HUDEP-2 (cell line): Measurements from ENCODE around the gene CELF2.

Source experiments
- DNase-seq, 76 experiments: peaks; one replicate each; lab custom pipeline; 2025; ENCODE audit not compliant: unreplicated experiment in 76 of 76; lab: John Stamatoyannopoulos, UW

The CELF2 gene

DNA sequence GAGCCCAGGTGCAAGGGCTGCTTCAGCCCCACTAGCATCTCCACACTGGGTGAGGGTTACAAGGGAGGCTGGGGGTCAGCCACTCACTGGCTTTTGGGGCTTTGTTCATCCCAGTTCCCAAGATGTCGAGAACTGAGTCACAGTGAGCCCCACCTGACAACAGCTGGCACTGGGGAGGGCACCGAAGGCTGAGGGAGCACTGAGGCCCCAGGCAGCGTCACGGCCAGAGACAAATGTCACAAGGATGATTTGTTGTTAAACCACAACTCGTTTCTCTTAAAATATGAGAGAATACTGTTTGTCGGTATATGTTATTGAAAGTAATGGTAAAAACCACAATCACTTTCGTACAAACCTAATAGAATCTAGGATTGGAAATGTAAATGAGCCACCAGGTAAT is 219.9 kb downstream of the CELF2 start:
- no peak for DNase-seq

DNA sequence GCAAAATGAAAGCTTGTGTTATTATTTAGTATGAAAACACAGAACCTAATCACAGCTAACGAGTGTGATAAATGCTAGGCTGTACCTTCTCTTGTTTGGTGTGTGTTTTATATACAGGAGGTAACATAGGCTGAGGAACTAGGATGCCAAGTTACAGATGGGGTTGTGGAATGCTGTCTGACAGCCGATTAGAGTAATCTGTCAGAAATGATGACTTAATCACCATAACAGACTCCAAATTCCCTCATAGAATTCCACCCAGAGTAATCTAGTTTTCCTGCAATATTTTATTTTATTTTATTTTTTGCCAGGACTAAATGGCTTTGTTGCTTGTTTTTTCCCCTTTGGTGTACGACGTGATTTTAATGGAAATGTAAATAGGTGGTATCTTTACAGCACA is 221.2 kb downstream of the CELF2 start:
- no peak for DNase-seq

DNA sequence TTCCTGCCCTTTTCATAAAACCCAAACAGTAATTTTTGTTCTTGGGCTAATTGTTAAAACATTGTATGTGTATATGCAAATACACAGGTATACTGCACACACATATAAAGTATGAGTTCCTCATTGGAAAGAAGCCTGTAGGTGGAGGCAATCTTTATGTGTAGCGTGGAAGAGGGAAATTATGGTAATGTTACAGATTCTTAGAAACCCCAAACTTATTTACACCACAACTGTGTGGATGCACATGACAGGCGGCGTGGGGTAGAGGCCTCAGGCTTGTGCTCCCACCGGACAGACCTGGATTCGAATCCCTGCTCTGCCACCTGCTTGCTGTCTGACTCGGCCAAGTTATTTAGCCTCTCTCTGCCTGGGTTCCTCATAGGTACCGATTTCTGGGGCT is 223.0 kb downstream of the CELF2 start:
- DNase-seq = no peak

DNA sequence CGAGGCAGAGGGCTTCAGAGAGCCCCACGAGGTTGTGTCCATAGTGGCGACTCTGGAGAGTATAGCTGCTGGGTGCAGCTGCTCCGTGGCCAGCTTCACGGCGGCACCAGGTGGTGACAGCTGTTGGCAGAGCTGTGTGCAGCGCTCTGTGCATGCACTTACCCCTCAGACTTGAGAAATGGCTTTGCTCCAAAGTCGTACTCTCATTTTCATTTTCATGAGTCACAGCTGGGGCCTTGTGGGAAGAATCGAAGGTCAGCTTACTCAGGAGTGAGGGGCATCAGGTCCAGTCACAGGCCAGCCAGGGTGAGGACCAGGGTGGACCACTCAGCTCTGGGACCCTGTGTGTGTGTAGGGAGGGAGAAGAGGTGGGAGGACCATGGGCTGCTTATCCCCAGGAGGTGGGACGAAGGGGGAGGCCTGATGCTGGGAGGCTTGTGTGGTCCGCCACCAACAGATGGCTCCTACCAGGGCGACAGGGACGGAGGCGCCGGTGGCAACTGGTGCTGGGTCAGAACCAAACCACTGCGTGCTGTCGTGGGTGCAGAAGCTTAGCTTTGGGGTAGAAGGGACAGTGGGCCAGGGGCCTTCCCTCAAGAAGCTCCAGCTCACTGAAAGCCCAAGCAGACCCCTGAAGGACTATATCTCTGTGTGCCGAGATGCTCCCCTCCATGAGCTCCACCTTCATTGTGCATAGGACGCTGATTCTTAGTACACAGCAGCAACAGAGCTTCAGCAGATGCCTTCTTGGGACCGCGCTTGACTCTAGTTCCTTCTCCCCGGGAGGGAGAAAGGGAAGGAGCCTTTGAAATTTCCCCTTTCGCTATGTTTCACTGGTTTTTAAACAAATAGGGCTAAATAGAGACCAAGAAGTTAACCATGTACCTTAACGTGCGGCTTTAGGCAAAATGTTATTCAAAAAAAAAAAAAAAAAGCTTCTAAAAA is 225.0 kb downstream of the CELF2 start:
- DNase-seq = no peak

- no peak for DNase-seq
Observed at GRCh38 chr10:11243425-11244222, 226.0 kb downstream of the CELF2 start.

DNA sequence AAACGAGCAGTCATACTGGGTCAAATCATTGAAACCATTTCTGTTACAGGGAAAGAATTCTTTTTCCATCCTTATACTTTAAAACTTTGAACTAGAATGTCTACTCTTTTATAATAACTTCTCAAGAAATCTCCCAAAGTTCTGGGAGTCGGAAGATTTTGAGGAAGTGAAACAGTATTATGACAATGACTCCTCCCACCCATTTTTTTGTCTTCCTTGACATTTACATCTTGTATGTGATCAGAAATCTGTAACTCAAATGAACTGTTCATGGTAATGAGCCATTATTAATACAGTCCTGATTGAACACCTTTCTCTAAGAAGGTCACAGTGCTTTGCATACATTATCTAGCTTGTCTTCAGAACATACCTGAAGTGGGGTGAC is 227.4 kb downstream of the CELF2 start:
- DNase-seq = no peak

DNA sequence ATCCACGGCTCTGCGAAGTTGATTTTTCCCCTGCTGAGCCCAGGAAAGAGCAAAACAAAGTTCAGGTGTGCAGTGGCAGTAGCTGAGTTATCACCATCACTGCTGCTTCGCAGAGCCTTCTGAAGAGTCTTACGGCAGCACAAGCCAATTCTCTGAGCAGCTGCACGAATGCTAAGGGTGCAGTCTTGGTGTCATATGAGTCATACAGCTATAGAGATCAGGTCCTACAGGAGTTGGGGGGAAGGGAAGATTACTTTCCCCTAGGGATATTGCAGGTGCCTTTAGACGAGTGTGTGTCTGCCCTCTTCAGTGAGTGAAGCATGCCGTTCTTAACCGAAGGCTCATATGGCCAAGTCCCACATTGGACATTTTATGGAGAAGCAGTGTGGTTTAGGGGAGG is 227.8 kb downstream of the CELF2 start:
- DNase-seq = no peak

DNA sequence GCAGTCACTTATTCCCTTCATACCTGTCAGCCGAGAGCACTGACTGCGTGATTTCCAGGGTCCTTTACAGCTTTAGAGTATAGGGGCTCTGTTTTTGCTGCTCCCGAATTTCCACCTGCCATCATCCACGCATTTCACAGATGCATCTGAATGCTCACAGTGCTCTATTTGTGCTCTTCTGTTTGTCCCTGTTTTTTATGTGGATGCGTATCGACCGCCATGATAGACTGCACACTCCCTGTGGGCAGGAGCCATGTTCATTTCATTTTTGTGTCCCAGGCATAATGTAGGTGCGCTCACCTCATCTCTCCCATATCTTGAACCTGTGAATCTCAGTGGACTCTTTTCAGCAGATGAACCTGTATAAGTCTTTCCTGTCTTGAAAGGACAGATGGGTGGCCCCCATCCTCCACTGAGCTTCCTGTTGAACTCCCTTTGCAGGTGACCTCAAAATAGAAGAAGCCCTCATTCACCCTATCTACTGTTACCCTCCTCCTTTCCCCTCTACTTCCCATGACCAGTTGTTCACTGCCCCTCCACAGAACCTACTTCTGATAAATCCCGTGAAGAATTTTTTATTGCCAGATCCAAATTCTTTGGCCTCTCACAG is 228.4 kb downstream of the CELF2 start:
- no peak for DNase-seq

DNA sequence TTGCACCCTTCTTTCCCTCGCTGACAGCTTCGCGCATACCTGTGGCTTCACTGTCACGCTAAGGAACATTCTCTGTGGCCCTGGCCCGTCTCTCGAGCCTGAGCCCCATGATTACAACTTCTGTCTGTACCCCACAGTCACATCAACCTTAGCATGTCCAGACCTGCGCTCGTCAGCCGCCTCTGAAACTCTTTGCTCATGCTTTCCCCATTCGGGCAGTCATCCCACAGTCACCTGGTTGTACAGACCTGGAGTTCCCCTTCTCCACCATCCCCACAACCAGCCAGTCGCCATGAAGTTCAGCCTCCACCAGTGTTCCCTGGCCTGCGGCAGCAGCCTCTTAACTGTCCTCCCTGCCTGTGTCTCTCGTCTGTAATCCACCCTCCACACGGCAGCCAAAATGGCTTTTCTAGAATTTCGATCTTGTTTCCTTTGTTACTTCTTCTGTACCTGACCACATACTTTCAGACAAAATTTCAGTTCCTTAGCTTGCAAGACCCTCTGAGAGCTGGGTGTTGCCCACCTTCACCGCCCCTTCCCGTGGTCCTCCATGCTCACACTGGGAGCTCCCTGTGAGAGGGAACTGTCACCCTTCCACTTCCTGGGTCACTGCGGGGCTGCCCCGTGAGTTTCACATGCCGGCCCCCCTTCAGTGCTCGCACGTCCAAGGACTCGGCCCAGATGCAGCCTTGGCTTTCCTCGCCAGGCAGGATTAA is 229.2 kb downstream of the CELF2 start:
- DNase-seq = no peak

GRCh38 chr10:11249152-11249807 is 231.6 kb downstream of the CELF2 start:
- no peak for DNase-seq

- DNase-seq = no peak
Observed at GRCh38 chr10:11249808-11250195, 232.1 kb downstream of the CELF2 start.

GRCh38 chr10:11250304-11250703 is 232.6 kb downstream of the CELF2 start:
- DNase-seq = no peak

- no peak for DNase-seq
Observed at GRCh38 chr10:11252887-11253286, 235.2 kb downstream of the CELF2 start.

DNA sequence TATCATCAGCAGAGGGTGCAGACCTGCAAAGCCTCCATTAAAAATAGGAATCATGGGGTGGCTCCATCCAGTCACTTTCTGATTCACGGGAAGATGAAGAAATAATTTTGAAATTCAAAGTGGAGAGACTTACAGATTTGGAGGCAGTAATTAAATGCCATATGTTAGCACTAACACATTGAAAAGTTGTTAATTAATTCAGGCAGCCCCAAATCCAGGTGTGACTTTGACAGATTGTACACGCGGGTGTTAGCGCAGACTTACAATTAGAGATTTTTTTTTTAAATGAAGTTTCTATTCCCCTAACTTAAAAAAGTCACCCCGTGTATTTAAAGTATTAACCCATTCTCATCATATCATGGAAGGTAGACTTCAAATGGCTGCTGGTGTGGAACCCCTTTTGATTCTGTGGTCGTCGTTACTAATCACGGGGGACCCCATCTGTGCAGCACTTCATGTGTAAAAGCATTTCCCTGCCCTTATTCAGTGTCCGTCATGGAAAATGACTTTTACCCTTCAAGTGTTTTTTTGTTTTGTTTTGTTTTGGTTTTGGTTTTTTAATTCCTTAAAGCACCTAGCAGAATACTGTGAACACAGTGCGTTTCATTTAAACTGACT is 235.8 kb downstream of the CELF2 start:
- no peak for DNase-seq

DNA sequence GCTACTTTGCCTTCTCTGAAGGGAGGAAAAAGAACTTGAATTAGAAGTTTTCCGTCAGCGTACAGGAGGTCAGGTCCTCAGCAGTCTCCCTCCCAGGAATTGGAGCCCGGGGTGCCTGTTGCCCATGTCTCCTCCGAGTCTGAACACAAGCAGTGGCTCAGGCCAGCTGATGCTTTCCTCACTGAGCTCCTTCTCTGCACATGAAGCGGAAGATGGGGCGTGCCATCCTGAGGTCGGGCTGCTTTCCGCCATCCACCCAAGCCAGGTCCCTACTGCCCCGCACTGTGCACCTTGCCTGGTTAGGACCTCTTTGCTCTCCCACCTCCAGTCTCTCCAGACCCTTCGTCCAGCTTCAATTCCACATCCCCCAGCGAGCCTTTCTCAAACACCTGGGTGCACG is 237.5 kb downstream of the CELF2 start:
- no peak for DNase-seq

DNA sequence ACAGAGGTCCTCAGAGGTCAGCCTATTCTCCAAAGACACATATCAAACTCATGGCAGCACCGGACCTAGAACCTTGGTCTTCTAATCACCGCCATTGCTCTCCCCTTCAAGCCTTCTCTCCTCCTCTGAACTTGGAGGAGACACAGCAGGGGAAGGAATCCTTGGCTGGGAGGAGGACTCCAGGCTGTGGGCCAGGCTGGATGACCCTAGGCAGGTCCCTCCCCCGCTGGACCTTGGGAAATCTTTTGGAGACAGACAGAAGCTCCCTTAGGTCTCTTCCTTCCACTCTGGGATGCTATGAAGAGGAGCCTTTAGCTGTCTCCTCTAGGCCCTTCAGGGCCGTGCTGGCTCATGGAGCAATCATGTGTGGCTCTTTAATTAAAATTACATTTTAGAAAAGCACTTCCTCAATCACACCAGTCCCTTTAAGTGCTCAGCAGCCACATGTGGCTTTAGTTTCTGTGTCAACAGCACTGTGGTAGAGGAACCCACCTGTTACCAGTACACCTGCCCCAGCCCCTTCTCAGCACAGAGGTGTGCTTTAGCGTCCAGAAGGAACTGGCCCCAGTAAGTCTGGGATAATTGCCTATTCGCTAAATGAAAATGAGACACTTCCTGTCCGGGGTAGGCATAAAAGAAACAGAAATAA is 238.2 kb downstream of the CELF2 start:
- peak in 1 of 76 experiments; percentile 2 for DNase-seq

DNA sequence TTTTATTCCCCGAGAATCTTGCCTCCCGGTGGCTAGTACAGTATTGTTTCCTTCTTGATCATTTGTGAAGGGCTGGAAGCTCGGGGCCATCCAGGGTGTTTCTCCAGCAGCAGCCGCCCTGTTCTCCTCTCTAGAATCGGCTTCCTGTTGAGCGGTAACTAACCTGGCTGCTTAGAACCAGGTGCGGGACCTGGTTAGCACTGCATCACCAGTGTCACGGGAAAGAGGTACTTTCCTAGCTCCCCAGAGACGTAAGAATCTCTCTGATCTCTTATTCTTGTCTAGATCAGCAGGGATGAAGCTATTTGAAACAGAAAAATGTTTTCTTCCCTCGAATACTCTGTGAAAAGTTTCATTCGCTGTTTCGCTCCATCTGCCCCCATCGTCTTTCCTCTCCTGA is 239.2 kb downstream of the CELF2 start:
- DNase-seq = no peak

DNA sequence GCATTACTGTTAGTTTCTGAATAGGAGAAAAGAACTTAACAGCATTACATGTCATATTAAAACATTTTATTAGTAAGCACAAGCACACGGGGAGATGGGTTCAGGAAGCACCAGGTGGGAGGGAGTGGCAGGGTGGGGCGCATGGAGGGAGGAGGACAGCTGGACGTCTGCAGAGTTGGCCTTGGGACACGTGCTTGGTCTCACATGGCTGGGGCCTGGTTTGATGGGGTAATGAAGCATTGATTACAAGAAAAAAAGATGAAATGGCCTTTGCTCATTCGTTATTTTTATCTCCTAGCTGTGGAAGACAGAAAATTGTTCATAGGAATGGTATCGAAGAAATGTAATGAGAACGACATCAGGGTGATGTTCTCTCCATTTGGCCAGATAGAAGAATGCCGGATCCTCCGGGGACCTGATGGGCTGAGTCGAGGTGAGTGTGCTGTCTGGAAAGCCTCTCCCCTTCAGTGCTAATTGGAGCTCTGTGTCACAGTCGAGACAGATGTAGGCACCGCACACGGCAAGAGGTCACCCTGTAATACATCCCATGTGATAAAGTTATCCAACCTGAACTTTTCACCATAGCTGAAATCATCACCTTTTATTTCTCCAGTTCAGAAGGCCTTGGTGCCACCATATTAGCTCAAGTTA is 239.9 kb downstream of the CELF2 start:
- DNase-seq = no peak

GRCh38 chr10:11260170-11260569 is 242.5 kb downstream of the CELF2 start:
- DNase-seq = no peak
